Measurements from ENCODE around the gene RNF148.
A peak's percentile ranks its signal among the peaks of the same experiment; 100 is the strongest.
"Not testable (repeated sequence)": the region's sequence is repeated elsewhere in the genome, so short reads cannot be mapped to it uniquely, and the experiment has no call there.

Gene RNF148

GRCh38 chr7:122679813-122680212 lies 22.9 kb downstream of the RNF148 start:
- no peaks in the 10 kb centered on the region for H3K27me3 ChIP-seq (ENCODE audit: insufficient read depth, low read depth, severe bottlenecking)
- no peak overlapping the region for H3K27ac ChIP-seq
- DNase-seq: no peak
- H3K9me3 ChIP-seq (ENCODE audit: severe bottlenecking): no peaks in the 10 kb centered on the region
- no peak overlapping the region for H3K4me3 ChIP-seq (ENCODE audit: low read depth, low read length)
- no peaks in the 10 kb centered on the region for H3K36me3 ChIP-seq
- no peak for TF ChIP-seq CTCF (IDR thresholded peaks at IDR 0.05; ENCODE audit: low read depth, low read length)

- DNase-seq; H3K27me3 ChIP-seq (ENCODE audit: insufficient read depth, low read depth, severe bottlenecking); H3K27ac ChIP-seq; H3K4me3 ChIP-seq (ENCODE audit: low read depth, low read length); H3K9me3 ChIP-seq (ENCODE audit: severe bottlenecking); H3K36me3 ChIP-seq: not testable (repeated sequence)
These were observed 23.4 kb downstream of the RNF148 start for GRCh38 chr7:122679269-122679709.

- no peaks in the 10 kb centered on the region for H3K36me3 ChIP-seq
- no peak overlapping the region for H3K27ac ChIP-seq
- TF ChIP-seq CTCF (IDR thresholded peaks at IDR 0.05; ENCODE audit: low read depth, low read length): no peak
- H3K4me3 ChIP-seq (ENCODE audit: low read depth, low read length): no peak overlapping the region
- no peaks in the 10 kb centered on the region for H3K9me3 ChIP-seq (ENCODE audit: severe bottlenecking)
- no peak for DNase-seq
- H3K27me3 ChIP-seq (ENCODE audit: insufficient read depth, low read depth, severe bottlenecking): no peaks in the 10 kb centered on the region
These were observed 25.6 kb downstream of the RNF148 start for GRCh38 chr7:122677149-122677548.

- Histone ChIP-seq H3K27ac (no peak overlapping the region), H3K36me3 (no peaks in the 10 kb centered on the region), H3K4me3 (ENCODE audit: low read depth, low read length) (no peak overlapping the region), H3K9me3 (ENCODE audit: severe bottlenecking) (no peaks in the 10 kb centered on the region), H3K27me3 (ENCODE audit: insufficient read depth, low read depth, severe bottlenecking) (no peaks in the 10 kb centered on the region)
- no peak for DNase-seq
- no peak for TF ChIP-seq CTCF (IDR thresholded peaks at IDR 0.05; ENCODE audit: low read depth, low read length)
These were observed 26.3 kb downstream of the RNF148 start for GRCh38 chr7:122676466-122676865.

GRCh38 chr7:122675621-122676020 lies 27.1 kb downstream of the RNF148 start:
- Histone ChIP-seq H3K27me3 (ENCODE audit: insufficient read depth, low read depth, severe bottlenecking) (no peaks in the 10 kb centered on the region), H3K36me3 (no peaks in the 10 kb centered on the region), H3K9me3 (ENCODE audit: severe bottlenecking) (no peaks in the 10 kb centered on the region), H3K27ac (no peak overlapping the region), H3K4me3 (ENCODE audit: low read depth, low read length) (no peak overlapping the region)
- 0 out of 2 replicates have a peak, but pooled peaks have one; percentile 7 for TF ChIP-seq CTCF (IDR thresholded peaks at IDR 0.05; ENCODE audit: low read depth, low read length)
- DNase-seq: no peak

- Histone ChIP-seq H3K36me3 (no peaks in the 10 kb centered on the region), H3K27me3 (ENCODE audit: insufficient read depth, low read depth, severe bottlenecking) (no peaks in the 10 kb centered on the region), H3K27ac (no peak overlapping the region), H3K9me3 (ENCODE audit: severe bottlenecking) (no peaks in the 10 kb centered on the region), H3K4me3 (ENCODE audit: low read depth, low read length) (no peak overlapping the region)
- TF ChIP-seq CTCF (IDR thresholded peaks at IDR 0.05; ENCODE audit: low read depth, low read length): no peak
- no peak for DNase-seq
These were observed 27.7 kb downstream of the RNF148 start for GRCh38 chr7:122675011-122675410.

All from WERI-Rb-1 (cell line).